Measurements from ENCODE around the gene GATC.

GATC gene

DNA sequence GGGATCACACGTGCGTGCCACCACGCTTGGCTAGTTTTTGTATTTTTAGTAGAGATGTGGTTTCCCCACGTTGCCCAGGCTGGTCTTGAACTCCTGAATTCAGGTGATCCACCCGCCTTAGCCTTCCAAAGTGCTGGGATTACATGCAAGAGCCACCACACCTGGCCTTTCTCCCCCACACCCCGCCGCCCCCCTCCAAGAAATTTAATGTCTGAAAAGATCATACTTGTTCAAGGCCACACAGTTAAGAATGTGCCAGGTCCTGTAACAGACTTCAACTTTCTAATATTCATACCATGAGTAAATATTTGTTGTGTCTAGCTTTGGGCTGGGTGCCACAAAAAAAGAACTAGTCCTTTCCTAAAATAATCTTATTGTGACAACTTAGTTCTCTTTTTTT lies 9.1 kb downstream of the GATC start:
- H3K27me3 ChIP-seq (replicated peaks) = no peaks in the 10 kb centered on the region
- in situ Hi-C loops (cut with HindIII; ENCODE audit: low pct_ligation_motif_present, low sequenced_read_pairs) = no loop called here
- TF ChIP-seq, protein P1, sequence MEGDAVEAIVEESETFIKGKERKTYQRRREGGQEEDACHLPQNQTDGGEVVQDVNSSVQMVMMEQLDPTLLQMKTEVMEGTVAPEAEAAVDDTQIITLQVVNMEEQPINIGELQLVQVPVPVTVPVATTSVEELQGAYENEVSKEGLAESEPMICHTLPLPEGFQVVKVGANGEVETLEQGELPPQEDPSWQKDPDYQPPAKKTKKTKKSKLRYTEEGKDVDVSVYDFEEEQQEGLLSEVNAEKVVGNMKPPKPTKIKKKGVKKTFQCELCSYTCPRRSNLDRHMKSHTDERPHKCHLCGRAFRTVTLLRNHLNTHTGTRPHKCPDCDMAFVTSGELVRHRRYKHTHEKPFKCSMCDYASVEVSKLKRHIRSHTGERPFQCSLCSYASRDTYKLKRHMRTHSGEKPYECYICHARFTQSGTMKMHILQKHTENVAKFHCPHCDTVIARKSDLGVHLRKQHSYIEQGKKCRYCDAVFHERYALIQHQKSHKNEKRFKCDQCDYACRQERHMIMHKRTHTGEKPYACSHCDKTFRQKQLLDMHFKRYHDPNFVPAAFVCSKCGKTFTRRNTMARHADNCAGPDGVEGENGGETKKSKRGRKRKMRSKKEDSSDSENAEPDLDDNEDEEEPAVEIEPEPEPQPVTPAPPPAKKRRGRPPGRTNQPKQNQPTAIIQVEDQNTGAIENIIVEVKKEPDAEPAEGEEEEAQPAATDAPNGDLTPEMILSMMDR (IDR thresholded peaks at IDR 0.05; ENCODE audit: low read depth, low read length, missing control alignments) = no peak
- peaks cover 54% of the 10 kb centered on the region for H3K36me3 ChIP-seq (replicated peaks)
- H3K27ac ChIP-seq = no peak overlapping the region
- H3K4me3 ChIP-seq (ENCODE audit: low read depth, low read length) = no peak overlapping the region
- no peak for DNase-seq

DNA sequence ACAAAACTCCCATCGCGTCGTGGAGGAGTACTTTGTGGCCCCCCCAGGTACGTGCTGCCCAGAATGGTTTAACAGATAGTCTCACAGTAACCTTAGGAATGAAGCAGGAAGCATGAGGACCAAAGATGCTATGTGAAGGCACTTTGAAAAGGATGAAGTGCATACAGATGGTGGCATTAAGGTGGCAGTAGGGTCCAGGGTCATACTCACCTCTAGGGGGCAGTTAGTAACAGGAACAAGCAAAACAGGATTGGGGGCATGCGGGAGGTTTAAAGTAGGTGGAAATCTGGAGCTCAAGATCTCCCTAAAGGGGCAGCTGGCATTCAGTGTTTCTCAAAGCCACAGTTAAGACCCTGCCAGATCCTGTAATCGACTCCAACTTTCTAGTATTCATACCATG lies 10.9 kb downstream of the GATC start:
- Histone ChIP-seq H3K36me3 (replicated peaks) (peaks cover 61% of the 10 kb centered on the region), H3K4me3 (ENCODE audit: low read depth, low read length) (no peak overlapping the region), H3K27ac (no peak overlapping the region), H3K27me3 (replicated peaks) (no peaks in the 10 kb centered on the region)
- TF ChIP-seq, protein P1 (IDR thresholded peaks at IDR 0.05; ENCODE audit: low read depth, low read length, missing control alignments) = peak; percentile 49
- no peak for DNase-seq
- in situ Hi-C loops (cut with HindIII; ENCODE audit: low pct_ligation_motif_present, low sequenced_read_pairs) = no loop called here

DNA sequence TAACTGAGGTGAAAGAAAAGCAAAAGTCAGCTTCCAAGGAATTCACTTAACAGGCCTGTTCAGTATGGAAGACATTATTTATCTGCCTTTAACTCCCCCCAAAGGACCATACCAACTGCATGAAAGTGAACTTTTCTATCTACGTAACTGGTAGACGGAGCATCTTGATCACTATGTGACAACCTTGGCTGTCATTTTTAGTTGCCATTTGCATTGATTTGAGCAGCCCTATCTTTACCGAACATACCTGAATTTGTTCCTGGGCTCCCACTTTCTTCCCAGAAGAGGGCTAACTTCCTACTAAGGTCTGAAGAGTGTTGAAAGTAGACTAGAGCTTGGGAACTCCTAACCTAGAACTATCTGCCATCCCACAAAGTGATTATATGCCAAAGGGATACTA lies 13.9 kb downstream of the GATC start:
- H3K27me3 ChIP-seq (replicated peaks) = no peaks in the 10 kb centered on the region
- in situ Hi-C loops (cut with HindIII; ENCODE audit: low pct_ligation_motif_present, low sequenced_read_pairs) = no loop called here
- H3K4me3 ChIP-seq (ENCODE audit: low read depth, low read length) = no peak overlapping the region
- peaks cover 82% of the 10 kb centered on the region for H3K36me3 ChIP-seq (replicated peaks)
- DNase-seq = no peak
- TF ChIP-seq, protein P1 (IDR thresholded peaks at IDR 0.05; ENCODE audit: low read depth, low read length, missing control alignments) = no peak
- no peak overlapping the region for H3K27ac ChIP-seq

DNA sequence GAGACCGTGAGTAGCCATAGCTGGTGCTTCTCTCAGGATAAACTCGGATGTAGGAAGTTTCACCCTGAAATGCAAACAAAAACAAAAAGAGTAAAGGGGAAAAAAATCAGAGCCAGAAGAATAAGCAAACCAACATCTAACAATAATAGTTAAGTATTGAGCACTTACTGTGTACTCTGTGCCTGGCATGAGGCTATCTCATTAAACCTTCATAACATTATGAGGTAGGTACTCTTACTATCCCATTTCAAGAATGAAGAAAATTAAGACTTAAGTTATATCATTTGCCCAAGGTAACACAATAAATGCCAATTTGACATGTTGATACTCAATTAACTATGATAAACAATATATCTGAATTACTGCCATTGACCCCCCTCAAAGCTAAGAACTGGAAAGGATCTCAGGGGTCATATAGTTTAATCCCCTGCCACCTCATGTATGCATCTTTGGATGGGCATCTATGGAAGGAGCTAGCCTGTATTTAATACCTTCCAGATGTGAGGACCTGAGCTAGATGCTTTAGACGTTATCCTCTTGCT lies 15.9 kb downstream of the GATC start:
- no peak overlapping the region for H3K4me3 ChIP-seq (ENCODE audit: low read depth, low read length)
- DNase-seq = no peak
- in situ Hi-C loops (cut with HindIII; ENCODE audit: low pct_ligation_motif_present, low sequenced_read_pairs) = no loop called here
- H3K36me3 ChIP-seq (replicated peaks) = peaks cover 80% of the 10 kb centered on the region
- TF ChIP-seq, protein P1 (IDR thresholded peaks at IDR 0.05; ENCODE audit: low read depth, low read length, missing control alignments) = no peak
- H3K27me3 ChIP-seq (replicated peaks) = no peaks in the 10 kb centered on the region
- no peak overlapping the region for H3K27ac ChIP-seq

DNA sequence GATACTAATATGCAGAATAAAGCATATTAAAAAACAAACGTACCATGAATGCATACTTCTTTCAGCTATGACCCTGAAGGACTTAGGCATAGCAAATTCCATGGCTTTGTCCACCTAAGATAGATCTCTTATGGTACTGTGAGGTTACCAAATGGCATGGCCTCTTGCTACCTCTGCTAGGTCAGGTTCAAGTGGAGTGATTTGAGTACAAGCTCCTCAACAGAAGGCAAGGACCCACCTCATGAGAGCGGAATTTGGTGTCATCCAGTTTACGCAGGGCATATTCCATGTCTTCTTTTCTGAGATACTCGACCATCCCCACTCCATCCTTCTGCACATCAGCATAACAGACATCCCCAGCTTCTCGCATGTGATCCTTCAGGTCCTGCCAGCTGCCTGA lies 17.5 kb downstream of the GATC start:
- no peak overlapping the region for H3K4me3 ChIP-seq (ENCODE audit: low read depth, low read length)
- H3K36me3 ChIP-seq (replicated peaks) = peaks cover 77% of the 10 kb centered on the region
- in situ Hi-C loops (cut with HindIII; ENCODE audit: low pct_ligation_motif_present, low sequenced_read_pairs) = no loop called here
- H3K27ac ChIP-seq = no peak overlapping the region
- DNase-seq = no peak
- H3K27me3 ChIP-seq (replicated peaks) = no peaks in the 10 kb centered on the region
- TF ChIP-seq, protein P1 (IDR thresholded peaks at IDR 0.05; ENCODE audit: low read depth, low read length, missing control alignments) = no peak

DNA sequence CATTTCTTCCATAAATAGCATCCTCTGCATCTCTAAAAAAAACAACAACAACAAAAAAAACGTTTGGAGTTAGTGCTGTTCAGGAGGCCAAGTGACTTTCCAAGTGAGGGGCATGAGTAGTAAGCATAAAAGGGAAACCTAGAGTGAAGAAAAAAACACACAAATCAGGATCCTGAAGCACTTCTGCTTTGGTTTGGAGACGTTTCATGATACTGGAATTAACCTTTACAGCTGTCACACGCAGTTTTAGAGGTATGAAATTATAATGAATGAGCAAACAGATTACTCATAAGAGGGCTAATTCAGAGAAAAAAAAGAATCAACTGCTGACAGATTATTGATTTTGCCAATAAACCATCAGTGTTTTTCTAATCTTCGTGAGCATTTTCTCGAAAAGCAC lies 19.5 kb downstream of the GATC start:
- Histone ChIP-seq H3K36me3 (replicated peaks) (peaks cover 60% of the 10 kb centered on the region), H3K4me3 (ENCODE audit: low read depth, low read length) (no peak overlapping the region), H3K27me3 (replicated peaks) (no peaks in the 10 kb centered on the region), H3K27ac (no peak overlapping the region)
- in situ Hi-C loops (cut with HindIII; ENCODE audit: low pct_ligation_motif_present, low sequenced_read_pairs) = no loop called here
- DNase-seq = no peak
- TF ChIP-seq, protein P1 (IDR thresholded peaks at IDR 0.05; ENCODE audit: low read depth, low read length, missing control alignments) = no peak

Data from brain microvascular endothelial cell (primary cell).